Measurements from ENCODE around the gene KRT14.
"Not testable (repeated sequence)": the region's sequence is repeated elsewhere in the genome, so short reads cannot be mapped to it uniquely, and the experiment has no call there.

KRT14 gene

DNA sequence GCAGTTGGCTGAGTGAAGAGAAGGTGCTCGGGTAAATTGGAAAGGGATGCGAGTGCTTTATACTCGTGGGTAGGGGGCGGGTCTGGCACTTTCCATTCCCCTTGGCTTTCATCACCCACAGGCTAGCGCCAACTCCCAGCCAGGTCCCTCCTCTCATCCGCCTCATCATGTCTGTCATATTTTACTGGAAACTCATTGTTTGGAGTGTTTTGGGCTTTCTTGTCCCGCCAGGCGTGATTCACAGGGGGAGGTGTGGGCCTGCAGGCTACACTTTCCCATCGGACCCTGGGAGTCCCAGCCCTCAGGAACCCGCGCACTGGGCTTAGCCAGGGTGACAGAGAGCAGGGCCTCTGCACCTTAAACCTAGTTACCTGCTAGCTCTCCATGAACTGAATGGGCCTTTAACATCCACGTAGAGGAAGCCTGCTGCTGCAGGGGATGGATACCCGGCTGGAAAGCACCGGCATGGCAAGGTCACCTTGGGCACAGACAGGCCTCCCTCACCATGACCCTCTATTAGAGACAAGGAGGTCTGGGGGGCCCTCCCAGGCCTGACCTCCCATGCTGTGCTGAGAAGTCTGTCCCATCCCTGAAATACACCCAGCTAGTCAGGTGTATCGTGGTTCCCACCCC lies at the start of gene KRT14:
Gene KRT14, minus strand, starts transcription at position 33 of the 633 bp plus-strand sequence. CDS start 61 bp downstream, outside the sequence.
- DNase-seq (ENCODE audit: low read depth, low spot score): no peak

DNA sequence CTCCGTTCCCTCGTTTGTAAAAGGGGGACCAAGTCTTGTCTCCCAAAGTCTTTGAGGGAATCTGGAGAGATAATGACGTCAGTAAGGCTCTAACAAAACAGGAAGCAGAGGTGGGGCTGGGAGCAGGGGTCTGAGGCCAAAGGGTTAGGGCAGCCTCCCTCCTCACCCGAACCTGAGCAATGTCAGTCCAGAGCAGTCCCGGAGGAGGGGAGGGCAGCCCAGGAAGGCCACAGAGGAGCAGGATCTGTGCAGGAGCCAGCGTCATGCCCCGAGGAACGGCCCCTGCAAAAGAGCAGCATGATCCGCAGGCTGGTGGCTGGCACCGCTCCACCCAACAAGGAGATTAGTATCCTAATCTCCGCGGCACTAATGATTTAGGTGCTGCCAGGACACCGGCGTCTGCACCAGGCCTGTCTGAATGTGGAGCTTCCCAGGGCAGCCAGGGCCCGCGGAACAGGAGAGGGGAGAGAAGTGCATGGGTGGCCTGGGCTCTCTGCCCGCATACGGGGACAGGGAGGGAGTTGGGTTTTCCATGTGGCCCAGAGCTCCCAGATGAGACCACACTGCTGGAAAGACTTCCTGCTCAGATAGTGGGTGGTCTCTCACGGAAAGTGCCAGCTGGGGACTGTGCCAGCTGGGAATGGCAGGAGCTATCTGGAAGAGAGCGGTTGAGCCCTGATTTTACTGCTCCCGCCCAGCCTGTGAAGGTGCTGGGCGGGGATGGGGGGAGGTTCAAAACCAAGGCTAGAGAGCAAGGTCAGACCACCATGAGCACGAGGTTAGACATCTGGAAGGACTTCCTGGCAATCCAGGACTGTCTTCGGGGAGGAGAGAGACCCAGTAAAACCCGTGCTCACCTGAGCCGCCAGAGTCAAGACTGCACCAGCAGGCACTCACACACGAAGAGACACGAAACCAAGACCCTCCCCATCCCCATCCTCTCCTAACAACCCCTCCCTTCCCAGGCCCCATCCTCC lies 48.7 kb upstream of the KRT14 start:
- DNase-seq (ENCODE audit: low read depth, low spot score): peak; percentile 56

DNA sequence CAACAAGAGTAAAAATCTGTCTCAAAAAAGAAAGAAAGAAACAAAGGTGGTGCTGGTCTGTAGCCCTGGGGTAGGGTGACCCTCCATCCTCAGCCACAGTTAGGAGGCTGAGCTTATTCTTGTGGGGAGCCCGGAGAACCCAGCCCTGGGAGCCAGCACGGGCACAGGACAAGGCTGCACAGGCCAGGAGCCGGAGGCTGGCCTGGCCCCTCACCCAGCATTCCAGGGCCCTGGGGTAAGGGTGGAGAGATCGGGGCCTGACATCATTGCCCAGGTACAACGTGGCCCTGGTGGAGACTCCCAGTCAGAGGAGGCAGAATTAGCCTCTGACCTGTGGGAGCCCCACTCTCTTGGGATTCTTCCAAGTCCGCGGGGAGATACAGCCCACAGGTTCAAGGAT lies 47.9 kb upstream of the KRT14 start:
- no peak for DNase-seq (ENCODE audit: low read depth, low spot score)

DNA sequence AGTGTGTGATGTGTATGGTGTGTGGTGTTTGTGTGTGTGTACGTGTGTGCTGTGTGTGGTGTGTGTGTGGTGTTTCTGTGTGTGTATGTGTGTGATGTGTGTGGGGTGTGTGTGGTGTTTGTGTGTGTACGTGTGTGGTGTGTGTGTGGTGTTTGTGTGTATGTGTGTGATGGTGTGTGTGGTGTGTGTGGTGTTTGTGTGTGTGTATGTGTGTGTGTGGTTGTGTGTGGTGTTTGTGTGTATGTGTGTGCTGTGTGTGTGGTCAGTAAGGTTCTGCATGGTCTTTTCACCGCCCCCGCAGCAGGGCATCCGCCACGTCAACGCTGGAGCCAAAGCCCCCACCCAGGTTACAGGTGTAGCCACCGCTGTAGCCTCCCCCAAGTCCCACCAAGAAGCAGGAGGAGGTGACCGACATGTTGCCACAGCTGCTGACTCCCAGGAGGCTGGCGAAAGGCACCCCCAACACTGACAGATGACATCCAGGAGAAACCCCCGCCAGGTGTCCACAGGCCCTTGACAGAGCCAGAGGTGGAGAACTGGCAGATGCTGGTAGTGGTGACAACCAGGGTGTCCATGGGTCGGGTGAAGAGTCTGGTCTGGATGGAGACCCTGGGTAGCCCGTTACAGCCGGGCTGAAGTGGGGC lies 47.0 kb upstream of the KRT14 start:
- no peak for DNase-seq (ENCODE audit: low read depth, low spot score)

DNA sequence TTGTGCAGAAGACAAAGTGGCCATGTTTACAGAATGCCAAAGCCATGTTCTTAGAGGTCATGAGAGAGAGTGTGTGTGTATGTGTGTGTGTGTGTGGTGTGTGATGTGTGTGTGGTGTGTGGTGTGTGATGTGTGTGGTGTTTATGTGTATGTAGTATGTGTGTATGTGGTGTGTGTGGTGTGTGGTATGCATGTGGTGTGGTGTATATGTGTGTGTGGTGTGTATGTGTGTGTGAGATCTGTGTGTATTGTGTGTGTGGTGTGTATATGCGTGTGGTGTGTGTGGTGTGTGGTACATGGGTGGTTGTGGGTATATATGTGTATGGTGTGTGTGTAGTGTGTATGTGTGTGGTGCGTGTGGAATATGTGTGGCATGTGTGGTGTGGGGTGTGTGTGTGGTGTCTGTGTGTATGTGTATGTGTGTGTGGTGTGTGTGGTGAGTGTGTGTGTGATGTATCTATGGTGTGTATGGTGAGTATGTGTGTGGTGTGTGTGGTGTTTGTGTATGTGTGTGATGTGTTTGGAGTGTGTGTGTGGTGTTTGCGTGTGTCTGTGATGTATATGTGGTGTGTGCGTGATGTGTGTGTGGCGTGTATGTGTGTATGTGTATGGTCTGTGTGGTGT lies 45.9 kb upstream of the KRT14 start:
- no peak for DNase-seq (ENCODE audit: low read depth, low spot score)

DNA sequence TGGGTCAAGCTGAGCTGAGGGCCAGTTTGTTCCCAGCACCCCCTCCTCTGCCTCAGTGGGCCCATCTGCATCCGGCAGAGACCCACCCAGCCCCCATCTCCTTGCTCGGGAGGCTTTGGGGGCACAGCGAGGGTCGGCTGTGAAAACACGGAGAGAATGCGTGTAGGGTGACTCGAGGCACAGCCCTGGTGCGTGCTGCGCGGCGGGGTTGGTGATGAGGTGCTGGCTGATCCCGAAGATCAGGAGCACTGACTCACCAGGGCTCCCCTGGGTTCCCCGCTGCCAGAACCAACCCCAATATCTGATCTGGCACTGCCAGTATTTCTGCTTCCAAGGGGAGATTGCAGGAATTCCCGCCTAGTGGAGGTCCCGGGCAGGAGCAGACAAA lies 45.2 kb upstream of the KRT14 start:
- DNase-seq (ENCODE audit: low read depth, low spot score): no peak

DNA sequence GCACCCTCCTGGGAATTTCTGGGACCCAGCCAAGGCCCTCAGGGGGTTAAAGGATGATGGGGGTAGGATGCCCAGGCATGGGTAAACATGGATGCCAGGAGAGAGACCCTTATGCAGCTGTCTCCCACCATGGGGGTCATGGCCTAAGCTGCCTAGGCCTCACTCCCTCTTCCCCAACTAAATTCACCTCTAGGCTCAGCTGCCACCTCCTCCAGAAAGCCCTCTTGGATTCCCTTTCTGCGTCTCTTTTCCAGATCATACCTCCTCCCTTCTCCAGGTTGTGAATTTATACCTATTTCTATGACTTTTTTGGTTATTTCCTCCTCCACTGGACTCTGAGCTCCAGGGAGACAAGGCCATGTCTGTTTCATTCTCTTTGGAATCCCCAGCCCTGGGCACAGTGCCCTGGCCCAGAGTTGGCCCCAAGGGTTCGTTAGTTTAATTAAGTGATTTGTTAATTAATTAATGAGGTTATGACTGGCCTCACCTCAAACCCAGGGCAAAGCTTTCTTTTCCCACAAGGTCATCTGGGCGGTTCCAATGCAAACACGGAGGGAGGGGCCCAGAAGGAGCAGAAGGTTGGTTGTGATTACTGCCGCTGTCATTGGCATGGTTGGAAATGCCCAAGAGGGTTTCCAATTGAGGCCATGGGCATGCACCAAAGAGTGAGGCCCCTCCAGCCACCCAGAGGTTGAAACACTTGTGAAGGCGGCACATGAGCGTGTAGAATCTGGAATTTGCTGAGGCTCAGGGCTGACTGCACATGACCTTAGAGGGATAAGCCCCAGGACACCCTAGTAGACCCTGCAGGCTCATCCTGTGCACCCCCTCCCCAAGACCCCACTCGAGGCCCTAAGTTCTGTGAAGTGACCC lies 44.6 kb upstream of the KRT14 start:
- DNase-seq (ENCODE audit: low read depth, low spot score): no peak

DNA sequence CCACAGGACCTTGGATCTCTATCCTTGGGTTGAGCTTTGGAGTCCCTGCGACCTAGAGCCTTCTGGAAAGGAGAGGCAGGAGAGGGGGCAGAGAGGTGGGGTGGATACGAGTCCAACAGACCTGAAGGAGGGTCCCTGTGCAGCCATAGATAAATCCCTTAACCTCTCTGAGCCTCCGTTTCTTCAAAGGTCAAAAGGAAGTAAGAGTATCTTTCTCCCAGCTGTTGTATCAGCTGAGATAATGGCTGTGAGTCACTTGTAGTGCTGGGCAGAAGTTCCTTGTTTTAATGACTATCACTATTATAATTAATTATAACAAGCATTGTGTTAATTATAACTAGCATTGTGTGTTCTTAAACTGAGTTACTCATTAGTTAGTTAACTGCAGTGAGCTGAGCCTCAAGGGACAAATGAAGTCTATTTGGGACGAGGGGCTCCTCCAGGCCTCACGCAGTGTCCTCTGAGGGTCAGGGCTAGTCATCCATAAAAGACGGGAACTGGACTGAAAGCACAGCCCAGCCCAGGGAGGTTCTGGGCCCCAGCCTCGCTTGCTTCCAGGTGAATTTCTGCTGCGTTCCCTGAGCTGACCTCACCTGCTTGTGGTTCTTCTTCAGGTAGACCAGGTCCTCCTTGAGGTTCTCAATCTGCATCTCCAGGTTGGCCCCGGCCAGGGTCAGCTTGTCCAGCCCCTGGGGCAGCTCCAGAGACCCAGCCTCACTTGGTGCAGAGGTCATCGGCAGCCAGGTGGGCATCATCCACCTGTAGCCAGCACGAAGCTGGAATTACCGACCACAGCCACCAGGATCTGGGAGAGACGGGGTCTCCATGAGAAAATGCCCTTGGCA lies 43.4 kb upstream of the KRT14 start:
- no peak for DNase-seq (ENCODE audit: low read depth, low spot score)

DNA sequence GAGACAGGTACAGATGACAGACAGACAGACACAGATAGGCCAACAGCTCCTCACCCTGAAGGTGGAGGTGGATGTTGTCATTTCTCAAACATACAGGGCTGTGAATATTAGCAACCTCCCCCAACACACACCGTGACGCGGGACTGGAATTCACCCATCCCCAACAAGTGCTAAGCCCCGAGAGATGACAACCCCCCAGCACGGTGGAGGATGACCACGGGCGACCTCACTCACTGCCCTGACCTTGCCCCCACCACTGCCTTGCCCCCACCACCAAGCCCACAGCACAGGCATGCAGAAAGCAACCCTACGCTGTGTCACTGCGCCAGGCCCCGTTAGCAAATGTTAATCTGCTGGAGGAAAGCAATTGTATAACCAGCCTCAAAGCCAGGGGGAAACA lies 42.6 kb upstream of the KRT14 start:
- no peak for DNase-seq (ENCODE audit: low read depth, low spot score)

DNA sequence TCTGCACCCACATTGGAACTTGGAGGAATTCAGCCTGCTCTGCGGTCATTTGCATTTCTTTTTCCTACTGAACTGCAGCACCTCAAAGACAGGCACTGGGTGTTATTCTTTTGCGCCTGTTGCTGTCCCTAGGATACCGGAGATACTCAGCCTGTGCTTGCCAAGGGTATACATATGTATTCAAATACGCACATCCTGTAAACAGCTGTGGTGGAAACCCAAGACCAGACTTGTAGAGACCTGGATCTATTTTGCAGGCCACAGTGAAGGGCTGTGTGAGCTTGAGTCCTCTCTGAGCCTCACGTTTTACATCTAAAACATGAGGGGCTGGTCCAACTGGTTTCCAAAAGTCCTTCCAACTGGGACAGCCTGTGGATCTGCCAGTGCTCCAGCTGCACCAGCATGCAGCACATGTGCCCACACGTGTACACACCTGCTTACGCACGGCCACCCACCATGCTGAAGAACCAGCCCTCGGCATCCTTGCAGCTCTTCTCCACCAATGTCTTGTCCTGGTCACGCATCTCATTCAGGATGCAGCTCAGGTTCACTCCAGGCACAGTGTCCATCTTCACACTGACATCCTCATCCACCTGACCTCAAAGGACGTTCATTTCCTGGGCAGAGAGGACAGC lies 42.0 kb upstream of the KRT14 start:
- not testable (repeated sequence) for DNase-seq (ENCODE audit: low read depth, low spot score)

DNA sequence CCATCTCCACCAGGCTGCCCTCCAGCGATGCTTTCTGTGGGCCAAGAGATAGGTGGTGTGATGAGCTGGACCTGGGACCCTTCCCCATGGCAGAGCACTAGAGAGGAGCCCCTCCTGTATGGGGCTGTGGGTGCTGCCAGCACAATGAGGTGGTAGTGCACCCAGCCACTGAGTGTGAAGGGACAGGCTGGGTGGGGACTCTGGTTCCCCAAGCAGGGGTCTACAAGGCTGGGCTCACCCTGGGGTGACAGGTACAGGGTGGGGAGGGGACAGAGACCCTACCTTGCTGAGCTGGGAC lies 41.3 kb upstream of the KRT14 start:
- not testable (repeated sequence) for DNase-seq (ENCODE audit: low read depth, low spot score)

DNA sequence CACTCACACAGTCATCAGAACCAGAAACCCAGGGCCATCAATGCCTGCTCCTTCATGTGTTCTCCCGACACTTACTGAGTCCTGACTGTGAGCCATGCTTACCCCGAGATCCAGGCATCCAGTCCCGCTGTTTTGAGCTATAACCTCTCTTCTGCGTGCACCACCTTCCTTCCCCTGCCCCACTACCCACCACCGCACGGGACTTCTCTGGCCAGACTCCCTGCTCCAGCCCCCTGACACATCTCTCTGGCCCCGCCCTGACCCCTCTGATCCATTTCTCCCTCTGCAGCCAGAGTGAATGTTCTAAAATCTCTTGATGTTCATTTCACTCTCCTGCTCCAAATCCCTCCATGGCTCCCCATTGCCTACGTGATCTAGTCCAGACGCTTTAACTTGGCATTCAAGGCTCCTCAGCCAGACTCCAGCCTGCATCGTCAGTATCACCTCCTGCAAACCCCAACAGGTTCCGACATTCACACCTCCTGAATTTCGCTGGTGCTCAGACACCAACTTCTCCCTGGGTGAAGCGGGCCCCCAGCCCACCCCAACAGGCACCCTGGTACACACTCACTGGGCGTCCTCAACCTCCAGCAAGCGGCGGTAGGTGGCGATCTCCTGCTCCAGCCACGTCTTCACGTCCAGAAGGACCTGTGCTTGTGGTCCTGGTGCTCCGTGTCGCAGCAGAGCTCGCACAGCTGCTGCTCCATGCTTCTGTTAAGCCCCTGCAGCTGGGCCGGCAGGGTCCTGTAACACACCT lies 40.8 kb upstream of the KRT14 start:
- no peak for DNase-seq (ENCODE audit: low read depth, low spot score)

DNA sequence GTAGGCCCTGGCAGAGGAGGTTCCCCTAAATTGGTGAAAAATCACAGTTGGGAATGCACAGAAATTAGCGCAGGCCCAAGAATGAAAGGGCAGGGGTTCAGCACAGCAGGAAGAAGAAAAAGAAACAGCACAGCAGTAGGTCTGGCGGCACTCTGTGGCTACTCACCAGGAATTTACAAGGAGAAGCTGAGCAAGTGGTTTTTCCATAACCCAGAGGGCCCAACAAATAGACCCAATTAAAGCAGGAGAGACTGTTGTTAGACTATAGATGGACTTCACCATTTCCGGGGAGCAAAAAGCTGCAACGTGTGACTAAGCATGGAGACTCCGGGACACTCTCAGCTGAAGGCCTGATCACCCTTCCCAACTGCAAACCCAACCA lies 40.2 kb upstream of the KRT14 start:
- not testable (repeated sequence) for DNase-seq (ENCODE audit: low read depth, low spot score)

DNA sequence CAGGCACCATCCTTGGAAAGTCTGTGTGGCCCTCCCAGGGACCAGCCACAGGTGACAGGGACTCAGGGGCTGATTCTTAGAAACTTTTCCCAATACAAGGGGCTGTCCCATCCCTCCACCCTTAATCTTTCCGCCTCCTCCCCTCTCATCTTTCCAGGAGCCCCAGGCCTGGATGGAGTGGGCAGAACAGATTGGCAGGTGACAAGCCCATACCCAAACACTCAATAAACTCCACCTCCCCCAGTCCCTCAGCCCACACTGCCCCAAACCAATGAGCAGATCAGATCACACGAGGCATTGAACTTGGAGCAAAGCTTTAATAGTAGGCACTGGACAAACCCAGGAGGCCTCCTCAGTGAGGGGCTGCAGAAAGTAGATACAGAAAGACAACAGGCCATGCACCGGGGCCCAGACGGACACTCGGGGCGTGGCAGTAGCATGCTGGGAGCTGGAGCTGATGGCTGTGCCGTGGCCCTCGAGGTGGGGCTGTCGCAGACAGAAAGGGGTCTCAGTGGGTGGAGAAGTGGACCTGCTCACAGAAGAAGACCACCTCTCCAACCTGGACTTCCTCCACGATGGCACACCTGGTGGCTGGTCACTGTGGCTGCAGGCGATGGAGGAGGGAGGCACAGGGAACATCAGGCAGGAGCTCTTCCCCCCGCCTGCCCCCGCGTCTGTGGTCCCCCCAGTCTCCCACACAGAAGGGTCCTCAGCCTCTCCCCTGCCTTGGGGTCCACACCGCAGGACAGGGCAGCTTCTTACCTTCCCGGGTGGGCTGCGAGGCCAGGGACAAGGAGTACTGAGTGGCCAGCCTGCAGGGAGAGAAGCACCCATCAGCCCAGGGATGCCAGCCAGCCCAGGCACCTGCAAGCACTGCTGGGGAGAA lies 39.6 kb upstream of the KRT14 start:
- DNase-seq (ENCODE audit: low read depth, low spot score): not testable (repeated sequence)

DNA sequence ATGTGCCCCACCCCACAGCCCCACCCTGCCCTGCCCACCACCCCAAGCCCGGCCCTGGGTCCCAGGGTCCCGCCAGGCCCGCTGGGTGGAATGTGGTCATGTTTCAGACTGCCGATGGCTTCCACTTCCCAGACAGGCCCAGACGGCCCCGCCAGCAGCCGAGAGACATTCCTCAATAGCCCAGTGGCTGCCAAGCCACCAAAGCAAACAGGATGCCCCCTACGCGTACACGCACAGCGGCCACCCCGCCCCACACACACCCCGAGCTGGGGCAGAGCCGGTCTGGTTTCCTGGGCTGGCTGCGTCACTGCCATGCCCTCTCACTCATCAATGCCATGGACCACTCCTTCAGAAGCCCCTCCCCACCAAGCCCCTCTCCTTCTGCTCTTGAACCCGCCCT lies 38.9 kb upstream of the KRT14 start:
- no peak for DNase-seq (ENCODE audit: low read depth, low spot score)

DNA sequence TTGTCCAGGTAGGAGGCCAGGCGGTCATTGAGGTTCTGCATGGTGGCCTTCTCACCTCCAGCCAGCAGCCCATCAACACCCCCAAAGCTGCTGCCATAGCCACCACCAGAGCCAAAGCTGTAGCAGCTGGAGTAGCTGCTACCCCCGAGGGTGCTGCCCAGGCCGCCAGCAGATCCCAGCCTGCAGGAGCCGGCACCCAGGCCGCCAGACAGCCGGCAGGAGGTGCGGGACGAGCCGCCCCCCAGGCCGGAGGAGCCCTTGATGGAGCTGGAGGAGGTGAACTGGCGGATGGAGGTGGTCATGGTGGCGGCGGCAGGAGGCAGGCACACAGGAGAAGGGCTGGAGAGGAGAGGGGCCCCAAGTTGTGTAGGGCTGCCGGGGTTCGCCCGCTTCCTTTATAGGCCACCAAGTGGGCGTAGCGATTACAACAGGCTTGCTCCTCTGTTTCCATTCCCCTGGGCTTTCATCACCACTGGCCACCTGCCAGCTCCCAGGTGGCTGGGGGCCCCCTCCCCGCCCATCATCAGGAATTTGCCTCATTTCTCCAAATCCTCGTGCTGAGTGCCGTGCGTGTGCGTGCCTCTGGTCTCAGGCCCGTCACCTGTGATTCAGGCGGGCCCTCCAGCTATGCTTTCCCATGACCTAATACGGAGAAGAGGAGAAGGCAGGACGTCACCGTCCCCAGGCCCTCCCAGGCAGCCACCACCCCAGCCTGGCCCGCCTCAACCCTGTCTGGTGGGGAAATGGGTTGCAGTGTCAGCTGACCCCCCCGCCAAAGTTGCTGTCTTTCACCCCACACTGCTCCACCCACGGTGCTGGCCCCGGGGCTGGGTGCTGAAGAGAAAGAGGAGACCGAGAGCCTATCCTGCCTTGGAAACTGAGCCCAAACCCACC lies 37.8 kb upstream of the KRT14 start, which contains the start of gene KRT17:
Gene KRT17, minus strand, starts transcription at position 368 of the 894 bp plus-strand sequence. Its CDS starts 66 bp downstream, at position 302.
- peak; percentile 60 for DNase-seq (ENCODE audit: low read depth, low spot score)

Data from ELF-1 (cell line).